Right lobe of liver (tissue), 4 donors: ENCODE results near the gene SOX30.

Experiments
- CTCF ChIP-seq, 4 donors: fragments of 200-600 bp in 3 of 4; fragments of 450-650 bp in 1 of 4; IDR thresholded peaks; one replicate each; pipeline versions ENCODE4 v1.5.1 to v1.8.0; 2016 to 2022; ENCODE audit warnings: antibody characterized with exemption in 4 of 4, mild to moderate bottlenecking in 2 of 4
- POLR2A ChIP-seq: fragments of 450-650 bp; IDR thresholded peaks from one replicate; pipeline ENCODE4 v1.6.1; 2017; ENCODE audit warnings: antibody characterized with exemption, mild to moderate bottlenecking
- donor health status: DM: no; HTN: no; CAD: no.
- donor health status: DM: no; HTN: no; CAD: no.
- donor health status: DM: no; HTN: yes; CAD: no.

- TF ChIP-seq CTCF (IDR thresholded peaks at IDR 0.05) = no peak
- no peak for TF ChIP-seq POLR2A
These were observed 41.2 kb downstream of the SOX30 start for GRCh38 chr5:157610990-157611389.
